GM23248 (cell line): ENCODE data around the gene THSD7A. TPM values are rescaled to one million over a fixed set of nuclear protein-coding genes. Genes with fewer than 3 reads are reported as not detected.

Experiments
- DNase-seq: peaks from one replicate; pipeline ENCODE4 v3.0.0-alpha.2; 2015
- H2AFZ ChIP-seq: fragments of 200-600 bp; sonication (generic); 2 replicates; pipeline ENCODE4 v1.6.1; 2016; ENCODE audit warnings: antibody characterized with exemption
- H3F3A ChIP-seq: fragments of 200-600 bp; sonication (generic); 2 replicates; pipeline ENCODE4 v1.6.1; 2016; ENCODE audit warnings: mild to moderate bottlenecking, antibody characterized with exemption, mixed run types; ENCODE audit not compliant: insufficient read depth
- H3K27ac ChIP-seq: fragments of 200-600 bp; sonication (generic); 2 replicates; pipeline ENCODE4 v1.5.1; 2016; ENCODE audit warnings: mild to moderate bottlenecking
- H3K27me3 ChIP-seq: fragments of 200-600 bp; sonication (generic); replicated peaks from 2 replicates; pipeline ENCODE4 v1.6.1; 2016; ENCODE audit warnings: mild to moderate bottlenecking; ENCODE audit not compliant: insufficient read depth
- H3K36me3 ChIP-seq: fragments of 200-600 bp; sonication (generic); 2 replicates; pipeline ENCODE4 v1.6.1; 2016; ENCODE audit warnings: low read depth, mild to moderate bottlenecking
- H3K4me1 ChIP-seq: fragments of 200-600 bp; sonication (generic); 2 replicates; pipeline ENCODE4 v1.6.1; 2016; ENCODE audit warnings: mild to moderate bottlenecking; ENCODE audit not compliant: insufficient read depth
- H3K4me2 ChIP-seq: fragments of 200-600 bp; sonication (generic); one replicate; pipeline ENCODE4 v1.6.1; 2016; ENCODE audit warnings: mild to moderate bottlenecking; ENCODE audit not compliant: unreplicated experiment
- H3K4me3 ChIP-seq: fragments of 200-600 bp; sonication (generic); 2 replicates; pipeline ENCODE4 v1.5.1; 2016; ENCODE audit warnings: mild to moderate bottlenecking
- H3K79me2 ChIP-seq: fragments of 200-600 bp; sonication (generic); 2 replicates; pipeline ENCODE4 v1.6.1; 2016; ENCODE audit warnings: mild to moderate bottlenecking; ENCODE audit not compliant: insufficient read depth
- H3K9ac ChIP-seq: fragments of 200-600 bp; sonication (generic); 2 replicates; pipeline ENCODE4 v1.6.1; 2016; ENCODE audit warnings: mild to moderate bottlenecking
- H3K9me2 ChIP-seq: fragments of 200-600 bp; sonication (generic); 2 replicates; pipeline ENCODE4 v1.6.1; 2016; ENCODE audit warnings: mixed run types, mild to moderate bottlenecking, moderate library complexity; ENCODE audit not compliant: insufficient read depth
- H3K9me3 ChIP-seq: fragments of 200-600 bp; sonication (generic); one replicate; pipeline ENCODE4 v1.6.1; 2017; ENCODE audit warnings: low read depth
- H4K20me1 ChIP-seq: fragments of 200-600 bp; sonication (generic); 2 replicates; pipeline ENCODE4 v1.6.0; 2016; ENCODE audit not compliant: insufficient read depth
- EZH2 ChIP-seq: fragments of 200-600 bp; sonication (generic); IDR thresholded peaks from 2 replicates; pipeline ENCODE4 v1.6.1; 2018; ENCODE audit warnings: antibody characterized with exemption, mild to moderate bottlenecking; ENCODE audit not compliant: insufficient read depth, poor library complexity, severe bottlenecking
- EZH2phosphoT487 ChIP-seq: fragments of 200-600 bp; sonication (generic); IDR thresholded peaks from 2 replicates; pipeline ENCODE4 v1.6.1; 2018; ENCODE audit warnings: antibody characterized with exemption, moderate library complexity, mild to moderate bottlenecking, low read depth; ENCODE audit not compliant: insufficient read depth
- WGBS, 2 experiments: methylation state at CpG; one replicate each; pipeline ENCODE4 v1.1.6; 2015 to 2017; ENCODE audit warnings: low lambda C conversion rate in 2 of 2, low coverage in 1 of 2; ENCODE audit errors: missing lambda C conversion rate in 2 of 2; 5-methylcytosine and 5-hydroxymethylcytosine counted together
- in situ Hi-C: fragments of 300-500 bp; cut with MboI; formaldehyde crosslinking; loops from 2 replicates; pipeline ENCODE4 v1.15.0; 2020
- polyA plus RNA-seq: library from polyadenylated mRNA; unstranded; fragments of >200 nt; fragmentation: Nextera tagmentation; extraction: Ambion mirVana; gene quantifications from 2 replicates; pipeline ENCODE4 v1.2.1, GENCODE V29; 2016
- total RNA-seq: library from RNA; depleted of rRNA; stranded (reverse); fragments of >200 nt; shearing (Covaris generic); gene quantifications from 2 replicates; pipeline ENCODE4 v1.2.3, GENCODE V29; 2014

THSD7A gene
- total and polyA plus RNA-seq, 2 experiments from 2014 or later = not detected

- WGBS, 2 experiments = 70 to 71% methylated on average over 2 of the region's 2 CpGs
- in situ Hi-C loops = no loop called here
- H3F3A ChIP-seq = no peaks in the 10 kb centered on the region
Measured at GRCh38 chr7:11412036-11412435, 420.0 kb downstream of the THSD7A start.

GRCh38 chr7:11410656-11411644 lies 421.0 kb downstream of the THSD7A start:
- H2AFZ ChIP-seq = no peak overlapping the region
- H3K79me2 ChIP-seq = no peaks in the 10 kb centered on the region
- H3K9me3 ChIP-seq = no peaks in the 10 kb centered on the region
- H3K36me3 ChIP-seq = no peaks in the 10 kb centered on the region
- no peak overlapping the region for H3K4me3 ChIP-seq
- TF ChIP-seq EZH2phosphoT487 (no peak), EZH2 (no peak)
- H3K9me2 ChIP-seq = no peaks in the 10 kb centered on the region
- in situ Hi-C loops = no loop called here
- no peak overlapping the region for H3K27ac ChIP-seq
- no peak overlapping the region for H3K4me2 ChIP-seq
- 35 to 38% methylated on average over 8 of the region's 8 CpGs for WGBS, 2 experiments
- DNase-seq = no peak
- no peaks in the 10 kb centered on the region for H4K20me1 ChIP-seq
- H3K27me3 ChIP-seq = no peaks in the 10 kb centered on the region
- H3F3A ChIP-seq = no peaks in the 10 kb centered on the region
- no peaks in the 10 kb centered on the region for H3K4me1 ChIP-seq
- H3K9ac ChIP-seq = no peak overlapping the region

More at GRCh38 chr7:11412036-11412435, 420.0 kb downstream of the THSD7A start:
- H3K9ac ChIP-seq = no peak overlapping the region
- H3K4me3 ChIP-seq = no peak overlapping the region
- no peaks in the 10 kb centered on the region for H3K9me2 ChIP-seq
- no peak overlapping the region for H3K27ac ChIP-seq
- H3K4me1 ChIP-seq = no peaks in the 10 kb centered on the region
- H3K79me2 ChIP-seq = no peaks in the 10 kb centered on the region
- no peak for TF ChIP-seq EZH2
- TF ChIP-seq EZH2phosphoT487 = no peak
- no peaks in the 10 kb centered on the region for H3K36me3 ChIP-seq
- DNase-seq = no peak
- H3K9me3 ChIP-seq = no peaks in the 10 kb centered on the region
- H3K27me3 ChIP-seq = no peaks in the 10 kb centered on the region
- no peak overlapping the region for H2AFZ ChIP-seq
- H3K4me2 ChIP-seq = no peak overlapping the region
- no peaks in the 10 kb centered on the region for H4K20me1 ChIP-seq

GRCh38 chr7:11404355-11404754 lies 427.6 kb downstream of the THSD7A start:
- no peak overlapping the region for H3K27ac ChIP-seq
- H3K4me1 ChIP-seq = no peaks in the 10 kb centered on the region
- no peaks in the 10 kb centered on the region for H3K9me3 ChIP-seq
- H3K36me3 ChIP-seq = no peaks in the 10 kb centered on the region
- H3K9ac ChIP-seq = no peak overlapping the region
- H4K20me1 ChIP-seq = no peaks in the 10 kb centered on the region
- no peak overlapping the region for H3K4me2 ChIP-seq
- DNase-seq = no peak
- WGBS, 2 experiments = 30 to 37% methylated on average over 1 of the region's 1 CpG
- H3K27me3 ChIP-seq = no peaks in the 10 kb centered on the region
- H3F3A ChIP-seq = no peaks in the 10 kb centered on the region
- in situ Hi-C loops = no loop called here
- TF ChIP-seq EZH2 (no peak), EZH2phosphoT487 (no peak)
- H2AFZ ChIP-seq = no peak overlapping the region
- H3K79me2 ChIP-seq = no peaks in the 10 kb centered on the region
- no peaks in the 10 kb centered on the region for H3K9me2 ChIP-seq
- H3K4me3 ChIP-seq = no peak overlapping the region

- H3K27ac ChIP-seq = no peak overlapping the region
- H3K4me3 ChIP-seq = no peak overlapping the region
- H3K4me1 ChIP-seq = no peaks in the 10 kb centered on the region
- no peak for DNase-seq
- H3K9me2 ChIP-seq = no peaks in the 10 kb centered on the region
- TF ChIP-seq EZH2 (no peak), EZH2phosphoT487 (no peak)
- H3K36me3 ChIP-seq = no peaks in the 10 kb centered on the region
- 64 to 71% methylated on average over 1 of the region's 1 CpG for WGBS, 2 experiments
- no peaks in the 10 kb centered on the region for H3K27me3 ChIP-seq
- no peaks in the 10 kb centered on the region for H3F3A ChIP-seq
- H2AFZ ChIP-seq = no peak overlapping the region
- H3K4me2 ChIP-seq = no peak overlapping the region
- H3K79me2 ChIP-seq = no peaks in the 10 kb centered on the region
- H3K9me3 ChIP-seq = no peaks in the 10 kb centered on the region
- in situ Hi-C loops = no loop called here
- no peaks in the 10 kb centered on the region for H4K20me1 ChIP-seq
- no peak overlapping the region for H3K9ac ChIP-seq
Measured at GRCh38 chr7:11403781-11404180, 428.2 kb downstream of the THSD7A start.
